HEK293T (cell line): ENCODE results near the gene RBM44.

Experiments
- CTCF ChIA-PET: fragments of 350-600 bp; formaldehyde crosslinking; extraction: SDS; loops from one replicate; lab custom pipeline; 2021; ENCODE audit warnings: antibody characterized with exemption, inconsistent platforms; lab: Yijun Ruan, JAX
- POLR2A ChIA-PET: fragments of 350-600 bp; formaldehyde crosslinking; extraction: SDS; loops from one replicate; lab custom pipeline; 2020; ENCODE audit warnings: antibody characterized with exemption, inconsistent platforms; lab: Yijun Ruan, JAX
- DNase-seq: peaks from one replicate; pipeline ENCODE4 v3.0.0; 2012; ENCODE audit warnings: mixed read lengths; ENCODE audit errors: extremely low spot score
- ARNT ChIP-seq: fragments of 450-650 bp; IDR thresholded peaks from 2 replicates; pipeline ENCODE4 v1.6.1; 2017; ENCODE audit warnings: mild to moderate bottlenecking
- BHLHE40 ChIP-seq: fragments of 450-650 bp; IDR thresholded peaks from 2 replicates; pipeline ENCODE4 v1.6.1; 2016; ENCODE audit warnings: mild to moderate bottlenecking, moderate library complexity, borderline replicate concordance
- CTBP1 ChIP-seq: fragments of 450-650 bp; IDR thresholded peaks from 2 replicates; pipeline ENCODE4 v1.6.1; 2016; ENCODE audit warnings: borderline replicate concordance
- ELF4 ChIP-seq: fragments of 450-650 bp; IDR thresholded peaks from 2 replicates; pipeline ENCODE4 v1.6.1; 2017; ENCODE audit warnings: antibody characterized with exemption
- FOXA1 ChIP-seq: fragments of 450-650 bp; IDR thresholded peaks from 2 replicates; pipeline ENCODE4 v1.6.1; 2016; ENCODE audit warnings: mild to moderate bottlenecking
- FOXK2 ChIP-seq: fragments of 450-650 bp; IDR thresholded peaks from 2 replicates; pipeline ENCODE4 v1.6.1; 2016; ENCODE audit warnings: mild to moderate bottlenecking
- FOXM1 ChIP-seq: fragments of 450-650 bp; IDR thresholded peaks from 2 replicates; pipeline ENCODE4 v1.6.1; 2017; ENCODE audit warnings: mild to moderate bottlenecking, borderline replicate concordance
- HDGF ChIP-seq: fragments of 450-650 bp; IDR thresholded peaks from 2 replicates; pipeline ENCODE4 v1.6.1; 2017; ENCODE audit warnings: antibody characterized with exemption, borderline replicate concordance
- L3MBTL2 ChIP-seq: fragments of 450-650 bp; conservative IDR thresholded peaks from 2 replicates; pipeline ENCODE4 v1.6.1; 2016; ENCODE audit warnings: mild to moderate bottlenecking
- LEF1 ChIP-seq: fragments of 450-650 bp; IDR thresholded peaks from 2 replicates; pipeline ENCODE4 v1.6.1; 2017; ENCODE audit warnings: mild to moderate bottlenecking, borderline replicate concordance
- NFRKB ChIP-seq: fragments of 450-650 bp; IDR thresholded peaks from 2 replicates; pipeline ENCODE4 v1.6.1; 2016; ENCODE audit warnings: mild to moderate bottlenecking, moderate library complexity
- PKNOX1 ChIP-seq: fragments of 450-650 bp; IDR thresholded peaks from 2 replicates; pipeline ENCODE4 v1.6.1; 2016
- SP1 ChIP-seq: fragments of 450-650 bp; IDR thresholded peaks from 2 replicates; pipeline ENCODE4 v1.6.1; 2017
- SUZ12 ChIP-seq: fragments of 450-650 bp; IDR thresholded peaks from 2 replicates; pipeline ENCODE4 v1.6.1; 2016; ENCODE audit warnings: mild to moderate bottlenecking
- TARDBP ChIP-seq: fragments of 450-650 bp; IDR thresholded peaks from 2 replicates; pipeline ENCODE4 v1.6.1; 2016
- ZNF384 ChIP-seq: fragments of 450-650 bp; IDR thresholded peaks from 2 replicates; pipeline ENCODE4 v1.6.1; 2016

The RBM44 gene

GRCh38 chr2:237875256-237876060 is 76.9 kb downstream of the RBM44 start:
- TF ChIP-seq CTBP1 (no peak), FOXK2 (no peak)
- no peak for DNase-seq
- ChIA-PET POLR2A (no interaction called here), CTCF (no interaction called here)

GRCh38 chr2:237876061-237876526 is 77.5 kb downstream of the RBM44 start:
- POLR2A ChIA-PET, result no interaction called here
- DNase-seq, result no peak
- TF ChIP-seq ARNT (no peak), ZNF384 (no peak), FOXA1 (no peak), TARDBP (no peak), FOXK2 (no peak), SUZ12 (no peak), L3MBTL2 (no peak), BHLHE40 (no peak), NFRKB (no peak), SP1 (no peak), HDGF (no peak), ELF4 (no peak), PKNOX1 (no peak), CTBP1 (no peak), FOXM1 (no peak), LEF1 (no peak)
- CTCF ChIA-PET, result no interaction called here

GRCh38 chr2:237876532-237876931 is 78.0 kb downstream of the RBM44 start:
- ChIA-PET CTCF (no interaction called here), POLR2A (no interaction called here)
- no peak for DNase-seq
- TF ChIP-seq ELF4 (no peak), LEF1 (no peak), FOXK2 (no peak), SUZ12 (no peak), FOXM1 (no peak), BHLHE40 (no peak), HDGF (no peak), L3MBTL2 (no peak), NFRKB (no peak), SP1 (no peak), ARNT (no peak)

- no peak for DNase-seq
- POLR2A ChIA-PET, result no interaction called here
- TF ChIP-seq NFRKB (no peak), FOXA1 (no peak), ZNF384 (no peak), TARDBP (no peak), LEF1 (no peak), ARNT (no peak), SUZ12 (no peak), BHLHE40 (no peak), FOXM1 (no peak), PKNOX1 (no peak), HDGF (no peak), CTBP1 (no peak), FOXK2 (no peak), L3MBTL2 (no peak), SP1 (no peak), ELF4 (no peak)
- CTCF ChIA-PET, result no interaction called here
Observed at GRCh38 chr2:237876951-237877491, 78.4 kb downstream of the RBM44 start.

- TF ChIP-seq NFRKB (no peak), FOXM1 (no peak), FOXA1 (no peak), L3MBTL2 (no peak), BHLHE40 (no peak), SUZ12 (no peak), FOXK2 (no peak), ZNF384 (no peak), TARDBP (no peak)
- POLR2A ChIA-PET, result no interaction called here
- CTCF ChIA-PET, result no interaction called here
Observed at GRCh38 chr2:237877576-237878307, 79.2 kb downstream of the RBM44 start.

GRCh38 chr2:237878321-237879057 is 79.9 kb downstream of the RBM44 start:
- ChIA-PET POLR2A (no interaction called here), CTCF (no interaction called here)
- TF ChIP-seq SUZ12 (no peak), CTBP1 (no peak), TARDBP (no peak), L3MBTL2 (no peak), ELF4 (no peak), PKNOX1 (no peak), ARNT (no peak), HDGF (no peak), FOXM1 (no peak), FOXK2 (no peak), SP1 (no peak)
- DNase-seq, result no peak

More at GRCh38 chr2:237877576-237878307, 79.2 kb downstream of the RBM44 start:
- DNase-seq, result no peak
